Psoas muscle (tissue), 8 donors: ENCODE results near the gene TEAD4. TPM values are rescaled to one million over a fixed set of nuclear protein-coding genes. Genes with fewer than 3 reads are reported as not detected.

ENCODE experiments used
- ATAC-seq, 4 donors: fragments of 200-7000 bp; cut with Tn5 transposase; one replicate each; pipeline ENCODE4 v1.9.1; 2020; ENCODE audit warnings: moderate library complexity in 3 of 4, mild to moderate bottlenecking in 2 of 4
- DNase-seq, 2 donors: peaks; one replicate each; pipeline ENCODE4 v3.0.0-alpha.2; 2020
- H3K27ac ChIP-seq: fragments of 200-600 bp; one replicate; pipeline ENCODE4 v1.8.0; 2022
- H3K27me3 ChIP-seq, 3 donors: fragments of 200-600 bp in 1 of 3; one replicate each; pipeline versions ENCODE4 v1.6.1 to v1.8.0; 2013 to 2022; ENCODE audit warnings: low read length in 2 of 3, mild to moderate bottlenecking in 2 of 3, moderate library complexity in 1 of 3; ENCODE audit not compliant: insufficient read depth in 3 of 3
- H3K36me3 ChIP-seq, 2 donors: fragments of 200-600 bp in 1 of 2; one replicate each; pipeline versions ENCODE4 v1.6.1 to v1.8.0; 2013 to 2022; ENCODE audit warnings: low read depth in 1 of 2, mild to moderate bottlenecking in 1 of 2, moderate library complexity in 1 of 2; ENCODE audit not compliant: insufficient read depth in 1 of 2
- H3K4me1 ChIP-seq: fragments of 200-600 bp; one replicate; pipeline ENCODE4 v1.8.0; 2022
- H3K4me3 ChIP-seq: fragments of 200-600 bp; one replicate; pipeline ENCODE4 v1.8.0; 2022; ENCODE audit warnings: mild to moderate bottlenecking
- H3K9me3 ChIP-seq: fragments of 200-600 bp; one replicate; pipeline ENCODE4 v1.8.0; 2022
- WGBS, 3 donors: extraction: QIAGEN DNeasy Blood & Tissue Kit; methylation state at CpG; one replicate each; pipeline versions ENCODE4 v1.1.6 to v1.1.7; 2013; 5-methylcytosine and 5-hydroxymethylcytosine counted together
- intact Hi-C, 2 donors: fragments of 100-400 bp; cut with DNase I; formaldehyde crosslinking; loops; one replicate each; pipeline versions ENCODE4 v1.11.0 to v1.14.2; 2022
- polyA plus RNA-seq, 3 donors: library from polyadenylated mRNA; stranded (reverse); fragments of 200-250 nt; gene quantifications; one replicate each; pipeline ENCODE4 v1.2.3, GENCODE V29; 2013
- total RNA-seq, 4 donors: library from RNA; stranded (reverse); fragmentation: NEBNext Ultra II Directional in 2 of 4; extraction: Animal tissue kit (Norgen Biotek cat#: 25700) in 2 of 4; gene quantifications; one replicate each; pipeline versions ENCODE4 v1.2.1 to v1.2.4, GENCODE V29; 2021 to 2023
- TF ChIP-seq, protein P1 (sequence below): fragments of 200-600 bp; IDR thresholded peaks from one replicate; pipeline ENCODE4 v1.8.0; 2022; ENCODE audit warnings: antibody characterized with exemption
- donor health status: healthy with polysubstance abuse.
- donor health status: DM: no; HTN: no; CAD: no; lungs with moderate emphysema.
- donor health status: Bipolar disorder and iron deficiency.
- donor health status: healthy.
- donor health status: DM: yes; HTN: yes; CAD: no.
- donor health status: DM: no; HTN: no; CAD: no.
- donor health status: DM: no; HTN: no; CAD: no.
- donor health status: DM: yes; HTN: yes; CAD: no.

Gene TEAD4
- total and polyA plus RNA-seq, 7 donors = 71.2 to 236 (median 96.2) TPM

DNA sequence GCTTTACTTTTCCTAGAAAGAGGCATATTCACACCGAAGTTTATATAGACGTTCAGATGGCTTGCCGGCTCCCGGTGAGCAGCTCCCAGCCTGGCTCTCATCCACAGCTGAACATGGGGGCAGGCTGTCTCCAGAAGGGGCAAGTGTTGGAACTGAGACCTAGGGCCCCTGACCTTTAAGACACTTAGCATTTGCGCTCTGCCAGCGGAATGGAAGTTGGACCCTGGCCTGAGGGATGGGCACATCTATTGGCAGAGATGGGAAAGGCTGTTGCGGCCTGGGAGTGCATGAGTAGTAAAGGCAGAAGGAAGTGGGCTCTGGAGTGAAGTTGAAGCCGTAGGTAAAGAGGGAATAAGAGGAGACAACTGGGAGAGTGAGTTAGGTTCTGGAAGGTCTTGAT, 63.8 kb downstream of the TEAD4 start:
- DNase-seq (peak in 1 of 2 donors; percentile 55), ATAC-seq (peak in 3 of 4 donors; percentile 26 to 55 (median 53))
- WGBS, 3 donors = 37 to 71% (median 51%) methylated on average over 8 of the region's 8 CpGs

DNA sequence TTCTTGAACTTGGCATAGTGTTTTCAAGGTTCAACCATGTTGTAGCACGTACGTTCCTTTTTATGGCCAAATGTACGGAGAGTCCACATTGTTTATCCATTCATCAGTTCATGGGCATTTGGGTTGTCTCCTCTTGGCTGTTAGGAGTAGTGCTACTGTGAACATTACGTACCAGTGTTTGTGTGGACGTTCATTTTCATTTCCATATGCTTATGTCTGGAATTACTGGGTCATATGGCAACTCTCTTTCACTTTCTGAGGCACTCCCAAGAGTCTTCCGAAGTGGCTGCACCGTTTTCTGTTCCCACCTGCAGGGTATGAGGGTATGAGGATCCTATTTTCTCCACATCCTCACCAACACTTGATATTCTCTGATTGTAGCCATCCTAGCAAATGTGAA, 68.9 kb downstream of the TEAD4 start:
- Histone ChIP-seq H3K9me3 (no peaks in the 10 kb centered on the region), H3K27me3 (no peaks in the 10 kb centered on the region), H3K4me3 (no peak overlapping the region), H3K4me1 (peaks cover 21% of the 10 kb centered on the region), H3K27ac (no peak overlapping the region), H3K36me3 (peaks cover 4 to 87% of the 10 kb centered on the region in 2 donors)
- WGBS, 3 donors = 78 to 82% (median 79%) methylated on average over 7 of the region's 7 CpGs
- DNase-seq = no peak
- TF ChIP-seq, protein P1, sequence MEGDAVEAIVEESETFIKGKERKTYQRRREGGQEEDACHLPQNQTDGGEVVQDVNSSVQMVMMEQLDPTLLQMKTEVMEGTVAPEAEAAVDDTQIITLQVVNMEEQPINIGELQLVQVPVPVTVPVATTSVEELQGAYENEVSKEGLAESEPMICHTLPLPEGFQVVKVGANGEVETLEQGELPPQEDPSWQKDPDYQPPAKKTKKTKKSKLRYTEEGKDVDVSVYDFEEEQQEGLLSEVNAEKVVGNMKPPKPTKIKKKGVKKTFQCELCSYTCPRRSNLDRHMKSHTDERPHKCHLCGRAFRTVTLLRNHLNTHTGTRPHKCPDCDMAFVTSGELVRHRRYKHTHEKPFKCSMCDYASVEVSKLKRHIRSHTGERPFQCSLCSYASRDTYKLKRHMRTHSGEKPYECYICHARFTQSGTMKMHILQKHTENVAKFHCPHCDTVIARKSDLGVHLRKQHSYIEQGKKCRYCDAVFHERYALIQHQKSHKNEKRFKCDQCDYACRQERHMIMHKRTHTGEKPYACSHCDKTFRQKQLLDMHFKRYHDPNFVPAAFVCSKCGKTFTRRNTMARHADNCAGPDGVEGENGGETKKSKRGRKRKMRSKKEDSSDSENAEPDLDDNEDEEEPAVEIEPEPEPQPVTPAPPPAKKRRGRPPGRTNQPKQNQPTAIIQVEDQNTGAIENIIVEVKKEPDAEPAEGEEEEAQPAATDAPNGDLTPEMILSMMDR = no peak
- intact Hi-C loops = no loop called here
- ATAC-seq = no peak

More for the DNA sequence above, 63.8 kb downstream of the TEAD4 start:
- no peak overlapping the region for H3K4me3 ChIP-seq
- TF ChIP-seq, protein P1 = no peak
- H3K36me3 ChIP-seq = peaks cover 5 to 98% of the 10 kb centered on the region in 2 donors
- no peaks in the 10 kb centered on the region for H3K4me1 ChIP-seq
- H3K27me3 ChIP-seq = no peaks in the 10 kb centered on the region
- intact Hi-C loops = no loop called here
- no peak overlapping the region for H3K27ac ChIP-seq
- no peaks in the 10 kb centered on the region for H3K9me3 ChIP-seq

DNA sequence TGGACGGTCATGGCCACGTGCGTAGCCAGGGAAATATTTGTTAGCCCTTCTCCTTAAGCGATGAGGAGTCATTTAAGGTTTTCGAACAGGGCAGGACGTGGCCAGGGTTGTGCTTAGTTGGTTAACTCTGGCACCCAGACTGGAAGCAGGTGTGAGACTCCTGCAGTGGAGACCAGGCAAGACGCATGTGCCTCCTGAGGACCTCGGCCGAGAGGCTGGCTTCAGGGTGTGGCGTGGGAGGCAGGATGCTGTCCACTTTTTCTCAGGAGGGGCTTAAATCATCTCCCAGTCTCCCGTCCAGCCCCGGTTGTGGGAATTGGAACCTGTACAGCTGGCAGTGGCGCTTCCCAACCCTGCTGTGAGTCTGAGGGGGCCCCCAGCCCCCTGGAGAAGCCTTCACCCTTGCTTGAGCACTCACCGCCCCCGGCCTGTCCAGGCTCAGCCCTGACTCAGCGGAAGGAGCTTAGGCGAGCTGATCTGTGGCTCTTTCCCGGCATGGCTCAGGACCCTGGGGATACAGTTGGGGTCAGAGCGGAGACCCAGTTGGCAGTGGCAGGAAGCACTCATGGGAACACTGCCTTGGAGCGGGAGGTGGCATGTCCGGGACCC, 71.7 kb downstream of the TEAD4 start:
- WGBS, 3 donors = 69 to 84% (median 74%) methylated on average over 21 of the region's 21 CpGs
- H3K4me3 ChIP-seq = no peak overlapping the region
- peak in 1 of 2 donors; percentile 33 for DNase-seq

DNA sequence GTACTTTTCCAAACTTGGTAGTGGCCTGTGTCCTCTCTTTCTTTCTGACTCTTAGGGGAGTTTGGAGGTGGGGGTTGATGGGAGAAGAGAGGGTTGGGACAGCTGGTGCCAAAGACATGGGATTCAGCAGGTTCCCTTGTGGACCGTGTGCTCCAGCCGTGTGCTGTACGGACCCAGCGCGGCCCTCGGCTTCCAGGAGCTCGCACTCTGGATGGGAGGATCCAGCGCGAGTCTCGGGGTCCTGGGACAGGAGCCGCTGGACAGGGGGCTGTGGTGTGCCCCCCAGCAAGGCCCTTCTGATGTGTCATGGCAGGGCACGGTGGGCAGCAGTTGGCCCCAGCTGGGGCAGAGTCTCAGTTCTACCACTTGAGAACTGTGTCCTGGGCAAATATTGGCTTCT, 73.0 kb downstream of the TEAD4 start:
- Histone ChIP-seq H3K4me3 (no peak overlapping the region), H3K4me1 (peaks cover 36% of the 10 kb centered on the region), H3K36me3 (peaks cover 2 to 59% of the 10 kb centered on the region in 2 donors), H3K27me3 (no peaks in the 10 kb centered on the region), H3K9me3 (no peaks in the 10 kb centered on the region), H3K27ac (peak overlapping the region; percentile 86)
- TF ChIP-seq, protein P1 = no peak
- DNase-seq = no peak
- intact Hi-C loops = loop anchor here (2.0 to 5.0 kb wide), 3 partner anchors 29 to 73 kb away; partner anchors contain the start of gene TEAD4 (in 1 of the 2)
- ATAC-seq = no peak
- 71 to 87% (median 75%) methylated on average over 12 of the region's 12 CpGs for WGBS, 3 donors

More for the DNA sequence above, 71.7 kb downstream of the TEAD4 start:
- intact Hi-C loops = loop anchor here in 1 of 2 donors (5.0 kb wide), 1 partner anchor 64 kb away; no protein-coding TSS in a partner anchor
- H3K4me1 ChIP-seq = peaks cover 36% of the 10 kb centered on the region
- H3K9me3 ChIP-seq = no peaks in the 10 kb centered on the region
- H3K27me3 ChIP-seq = no peaks in the 10 kb centered on the region
- no peak for ATAC-seq
- TF ChIP-seq, protein P1 = no peak
- peaks cover 4 to 65% of the 10 kb centered on the region in 2 donors for H3K36me3 ChIP-seq
- H3K27ac ChIP-seq = peak overlapping the region; percentile 86
